Endothelial cell of hepatic sinusoid (primary cell): ENCODE measurements around the gene YAP1.
"Not testable (repeated sequence)": the region's sequence is repeated elsewhere in the genome, so short reads cannot be mapped to it uniquely, and the experiment has no call there.

Source experiments
- in situ Hi-C: cut with HindIII; loops from 2 replicates; pipeline ENCODE4 v1.10.0; 2017; ENCODE audit warnings: low sequenced_read_pairs

Gene YAP1

GRCh38 chr11:102196351-102196750, 86.1 kb downstream of the YAP1 start:
- in situ Hi-C loops, result no loop called here

GRCh38 chr11:102196816-102197215, 86.6 kb downstream of the YAP1 start:
- in situ Hi-C loops, result no loop called here

DNA sequence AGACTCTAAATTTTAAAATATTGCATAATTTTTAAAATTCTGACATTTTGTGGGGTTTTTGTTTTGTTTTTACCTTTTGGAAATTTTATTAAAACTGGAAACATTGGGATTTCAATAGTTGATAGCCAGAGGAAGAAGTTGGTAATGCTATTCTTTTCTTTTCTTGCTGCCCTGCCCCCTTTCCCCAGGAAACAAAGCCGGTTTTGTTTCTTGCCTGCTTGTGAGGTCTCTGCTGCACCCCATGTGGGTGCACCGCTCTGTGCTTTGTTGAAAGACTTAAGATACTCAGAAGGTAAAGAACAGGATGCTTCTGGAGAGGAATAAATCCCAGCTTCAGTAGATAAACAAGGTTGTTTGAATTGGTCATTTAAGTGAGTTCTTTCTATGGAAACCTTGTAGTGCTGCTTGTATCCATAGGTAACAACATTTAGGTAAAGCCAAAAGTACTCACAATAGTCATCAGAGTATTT, 87.5 kb downstream of the YAP1 start:
- in situ Hi-C loops, result no loop called here

GRCh38 chr11:102199673-102200072, 89.4 kb downstream of the YAP1 start:
- in situ Hi-C loops, result no loop called here

DNA sequence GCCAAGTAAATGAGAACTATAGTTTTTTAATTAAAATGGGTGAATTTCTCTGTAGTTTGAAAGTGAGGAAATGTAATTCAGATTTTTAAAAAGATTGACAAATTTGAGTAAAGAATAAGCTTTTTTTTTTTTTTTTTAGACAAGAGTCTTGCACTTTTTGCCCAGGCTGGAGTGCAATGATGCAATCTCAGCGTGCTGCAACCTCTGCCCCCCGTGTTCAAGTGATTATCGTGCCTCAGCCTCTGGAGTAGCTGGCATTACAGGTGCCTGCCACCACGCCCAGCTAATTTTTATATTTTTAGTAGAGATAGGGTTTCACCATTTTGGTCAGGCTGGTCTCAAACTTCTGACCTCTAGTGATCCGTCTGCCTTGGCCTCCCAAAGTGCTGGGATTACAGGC, 90.1 kb downstream of the YAP1 start:
- in situ Hi-C loops, result not testable (repeated sequence)

DNA sequence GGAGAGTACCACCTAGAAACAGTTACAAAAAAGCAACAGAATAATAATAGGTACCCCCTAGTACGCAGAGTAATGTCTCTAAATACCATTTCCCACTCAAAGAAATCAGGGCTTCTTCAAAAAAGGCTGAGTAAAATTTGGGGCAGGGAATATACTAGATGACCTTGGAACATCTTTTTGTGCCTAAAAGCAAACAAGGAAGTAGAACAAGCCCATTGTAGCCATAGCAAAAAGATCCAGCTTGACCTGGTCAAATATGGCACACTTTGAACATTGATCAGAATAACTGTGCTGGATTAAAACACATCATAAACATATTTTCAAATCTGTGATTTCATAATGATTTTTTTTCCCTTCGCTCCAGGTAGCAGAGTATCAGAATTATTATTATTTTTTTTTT, 91.5 kb downstream of the YAP1 start:
- in situ Hi-C loops, result no loop called here

DNA sequence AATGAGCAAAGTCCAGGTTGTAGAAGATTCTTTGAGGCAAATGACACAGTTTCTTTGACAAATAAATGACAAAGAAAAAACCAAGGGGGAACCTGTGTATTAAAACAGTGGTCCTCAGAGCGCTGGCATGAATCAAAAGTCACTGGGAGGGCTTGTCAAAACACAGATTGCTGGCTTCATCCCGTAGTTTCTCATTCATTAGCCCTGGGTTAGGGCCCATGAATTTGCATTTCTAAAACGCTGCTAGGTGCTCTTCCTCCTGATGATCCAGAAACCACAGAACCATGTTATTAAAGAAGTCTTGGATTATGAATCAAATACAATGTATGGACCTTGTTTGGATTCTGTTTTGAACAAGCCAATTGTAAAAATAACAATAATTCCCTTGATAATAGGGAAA, 92.7 kb downstream of the YAP1 start:
- in situ Hi-C loops, result no loop called here

GRCh38 chr11:102204174-102204573, 93.9 kb downstream of the YAP1 start:
- in situ Hi-C loops, result no loop called here

GRCh38 chr11:102205805-102206204, 95.6 kb downstream of the YAP1 start:
- in situ Hi-C loops, result no loop called here

GRCh38 chr11:102208835-102209234, 98.6 kb downstream of the YAP1 start:
- in situ Hi-C loops, result no loop called here

- in situ Hi-C loops, result no loop called here
Measured at GRCh38 chr11:102214623-102215022, 104.4 kb downstream of the YAP1 start.

- in situ Hi-C loops, result no loop called here
Measured at GRCh38 chr11:102216433-102217075, 106.3 kb downstream of the YAP1 start.

GRCh38 chr11:102220728-102221467, 110.7 kb downstream of the YAP1 start:
- in situ Hi-C loops, result no loop called here

DNA sequence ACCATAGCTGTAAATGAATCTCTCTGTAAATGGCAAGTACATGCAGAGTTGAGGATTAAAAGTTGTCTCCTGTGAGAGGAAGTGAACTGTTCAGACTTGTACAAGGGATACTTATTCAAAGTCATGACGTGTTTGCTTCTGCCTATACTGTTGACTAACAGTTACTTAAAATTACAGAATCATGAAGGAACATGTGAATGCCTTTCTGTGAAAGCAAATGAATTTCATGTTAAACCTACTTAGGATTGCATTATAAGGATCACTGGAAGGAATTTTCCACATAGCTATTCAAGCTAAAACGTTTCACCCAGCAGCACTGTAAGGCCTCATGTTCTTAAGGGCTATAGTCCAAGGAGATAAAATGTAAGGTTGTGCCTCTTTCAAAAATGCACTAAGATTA, 113.6 kb downstream of the YAP1 start:
- in situ Hi-C loops, result no loop called here

DNA sequence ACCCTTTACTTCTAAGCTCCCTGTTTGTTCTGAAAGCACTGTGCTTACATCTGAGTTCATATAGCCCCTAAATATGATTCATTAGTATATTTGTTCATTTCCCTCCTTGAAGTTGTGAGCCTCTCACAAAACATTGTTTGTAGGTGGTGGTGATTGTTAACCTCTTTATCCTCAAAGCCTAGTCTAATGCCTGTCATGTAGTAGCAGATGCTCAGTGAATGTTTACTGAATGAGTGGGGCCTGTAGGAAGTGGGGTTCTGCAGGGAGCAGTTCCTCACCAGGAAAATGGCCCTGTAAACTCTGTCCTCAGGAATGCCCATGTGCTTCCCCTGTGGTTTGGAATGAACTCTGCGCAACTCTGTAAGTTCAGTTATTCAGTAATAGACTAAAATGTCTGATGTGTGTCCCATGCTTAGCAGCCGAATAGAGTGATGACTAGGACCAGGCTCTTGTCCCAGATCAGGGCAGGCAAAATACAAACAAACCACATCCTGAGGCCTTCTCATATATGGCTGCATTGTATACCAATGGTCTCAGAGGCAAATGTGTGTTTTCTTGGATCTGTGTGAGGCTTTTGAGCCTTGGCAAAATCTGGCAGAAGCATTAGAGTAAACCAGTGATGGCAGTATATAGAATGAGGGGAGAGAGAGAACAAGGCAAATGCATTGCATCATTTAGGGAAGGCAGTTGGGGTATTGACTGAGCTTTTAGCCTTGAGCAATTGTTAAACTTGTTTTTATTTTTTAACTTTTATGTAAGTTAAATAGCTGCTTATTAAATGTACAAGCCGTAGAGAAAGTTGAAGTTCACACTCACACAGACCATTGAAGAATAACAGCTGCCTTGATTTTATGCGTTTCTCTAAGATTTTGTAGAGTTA, 115.7 kb downstream of the YAP1 start:
- in situ Hi-C loops, result no loop called here

- in situ Hi-C loops, result no loop called here
Measured at GRCh38 chr11:102226702-102227490, 116.6 kb downstream of the YAP1 start.

DNA sequence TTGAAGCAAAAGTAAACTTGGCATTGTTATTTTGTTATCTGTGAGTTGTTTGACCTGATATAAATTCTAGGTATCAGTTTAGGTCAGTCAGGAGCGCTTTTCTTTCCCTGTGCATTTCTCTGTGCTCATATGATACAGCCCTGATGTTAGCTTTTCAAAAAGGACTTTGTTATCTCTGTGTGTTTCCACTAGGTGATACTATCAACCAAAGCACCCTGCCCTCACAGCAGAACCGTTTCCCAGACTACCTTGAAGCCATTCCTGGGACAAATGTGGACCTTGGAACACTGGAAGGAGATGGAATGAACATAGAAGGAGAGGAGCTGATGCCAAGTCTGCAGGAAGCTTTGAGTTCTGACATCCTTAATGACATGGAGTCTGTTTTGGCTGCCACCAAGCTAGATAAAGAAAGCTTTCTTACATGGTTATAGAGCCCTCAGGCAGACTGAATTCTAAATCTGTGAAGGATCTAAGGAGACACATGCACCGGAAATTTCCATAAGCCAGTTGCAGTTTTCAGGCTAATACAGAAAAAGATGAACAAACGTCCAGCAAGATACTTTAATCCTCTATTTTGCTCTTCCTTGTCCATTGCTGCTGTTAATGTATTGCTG, 119.4 kb downstream of the YAP1 start:
- in situ Hi-C loops, result no loop called here

- in situ Hi-C loops, result no loop called here
Measured at GRCh38 chr11:102230186-102230585, 119.9 kb downstream of the YAP1 start.

GRCh38 chr11:102230911-102231310, 120.7 kb downstream of the YAP1 start:
- in situ Hi-C loops, result no loop called here

DNA sequence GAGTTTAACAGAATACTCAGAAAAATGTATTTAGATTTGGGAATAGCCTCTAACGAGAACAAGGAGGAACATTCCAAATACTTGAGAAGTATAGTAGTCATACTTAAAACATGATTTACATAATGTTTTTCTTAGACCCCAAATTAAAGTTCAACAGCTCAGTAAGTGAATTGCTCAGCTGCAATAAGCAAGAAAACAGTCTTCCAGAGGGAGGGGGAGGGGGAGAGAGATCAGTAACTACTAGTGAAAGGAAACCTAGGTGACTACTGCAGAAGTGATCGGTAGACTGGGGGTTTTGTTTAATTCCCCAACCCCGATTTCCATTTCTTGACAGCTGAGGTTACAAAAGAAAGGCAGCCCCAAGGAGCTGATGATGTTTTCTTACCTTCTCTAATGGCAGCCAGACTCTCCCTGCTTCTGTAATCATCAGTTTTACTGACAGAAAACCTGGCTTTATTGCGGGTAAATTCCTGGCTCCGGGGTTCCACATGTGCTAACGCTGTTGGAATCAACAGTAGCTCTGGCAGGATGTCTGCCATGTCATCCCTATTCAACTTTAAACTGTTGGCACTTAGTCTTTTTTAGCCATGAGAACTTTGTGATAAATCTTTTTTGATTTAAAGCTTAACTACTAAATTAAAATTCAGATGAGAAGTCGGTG, 124.7 kb downstream of the YAP1 start:
- in situ Hi-C loops, result no loop called here
